GM23248 (cell line): ENCODE results near the gene TMEM39B.

Source experiments
- EZH2 ChIP-seq: fragments of 200-600 bp; sonication (generic); IDR thresholded peaks from 2 replicates; pipeline ENCODE4 v1.6.1; 2018; ENCODE audit warnings: antibody characterized with exemption, mild to moderate bottlenecking; ENCODE audit not compliant: insufficient read depth, poor library complexity, severe bottlenecking
- EZH2phosphoT487 ChIP-seq: fragments of 200-600 bp; sonication (generic); IDR thresholded peaks from 2 replicates; pipeline ENCODE4 v1.6.1; 2018; ENCODE audit warnings: antibody characterized with exemption, moderate library complexity, mild to moderate bottlenecking, low read depth; ENCODE audit not compliant: insufficient read depth

DNA sequence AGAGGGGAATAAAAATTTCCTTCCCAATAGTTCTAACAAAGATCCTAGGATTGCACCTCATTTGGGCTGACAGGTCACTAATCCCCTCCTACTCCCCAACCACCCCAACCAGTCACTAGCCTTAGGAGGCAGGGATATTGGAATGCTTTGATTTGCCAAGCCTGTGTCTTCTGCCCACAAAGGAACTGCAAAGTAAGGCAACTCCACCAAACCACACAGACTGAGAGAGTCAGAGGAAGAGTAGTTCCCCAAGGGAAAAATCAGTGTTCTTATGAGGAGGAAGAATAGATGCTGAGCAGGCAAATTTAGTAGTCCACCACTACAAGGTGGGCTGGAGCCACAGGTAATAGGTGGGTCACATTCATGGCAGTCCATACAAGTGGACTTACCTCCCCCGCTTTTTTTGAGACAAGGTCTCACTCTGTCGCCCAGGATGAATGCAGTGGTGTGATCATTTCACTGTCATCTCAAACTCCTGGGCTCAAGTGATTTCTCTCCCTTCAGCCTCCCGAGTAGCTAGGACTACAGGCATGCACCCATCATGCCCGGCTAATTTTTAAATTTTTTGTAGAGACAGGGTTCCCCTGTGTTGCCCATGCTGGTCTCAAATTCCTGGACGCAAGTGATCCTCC, 3.7 kb upstream of the TMEM39B start:
- TF ChIP-seq EZH2: no peak
- TF ChIP-seq EZH2phosphoT487: no peak
